ENCODE data around the gene PAXX. TPM values are rescaled to one million over a fixed set of nuclear protein-coding genes. Genes with fewer than 3 reads are reported as not detected.

Gene PAXX
- total RNA-seq, 1 donor from 2014 or later, result 70.1 TPM

- no peak for TF ChIP-seq CTCF (conservative IDR thresholded peaks at IDR 0.05; ENCODE audit: low read depth, low read length)
- DNase-seq (ENCODE audit: low read depth), result no peak
- no peak overlapping the region for H3K4me3 ChIP-seq (ENCODE audit: low read depth, low read length)
Observed at GRCh38 chr9:137011156-137011555, 18.9 kb downstream of the PAXX start.

DNA sequence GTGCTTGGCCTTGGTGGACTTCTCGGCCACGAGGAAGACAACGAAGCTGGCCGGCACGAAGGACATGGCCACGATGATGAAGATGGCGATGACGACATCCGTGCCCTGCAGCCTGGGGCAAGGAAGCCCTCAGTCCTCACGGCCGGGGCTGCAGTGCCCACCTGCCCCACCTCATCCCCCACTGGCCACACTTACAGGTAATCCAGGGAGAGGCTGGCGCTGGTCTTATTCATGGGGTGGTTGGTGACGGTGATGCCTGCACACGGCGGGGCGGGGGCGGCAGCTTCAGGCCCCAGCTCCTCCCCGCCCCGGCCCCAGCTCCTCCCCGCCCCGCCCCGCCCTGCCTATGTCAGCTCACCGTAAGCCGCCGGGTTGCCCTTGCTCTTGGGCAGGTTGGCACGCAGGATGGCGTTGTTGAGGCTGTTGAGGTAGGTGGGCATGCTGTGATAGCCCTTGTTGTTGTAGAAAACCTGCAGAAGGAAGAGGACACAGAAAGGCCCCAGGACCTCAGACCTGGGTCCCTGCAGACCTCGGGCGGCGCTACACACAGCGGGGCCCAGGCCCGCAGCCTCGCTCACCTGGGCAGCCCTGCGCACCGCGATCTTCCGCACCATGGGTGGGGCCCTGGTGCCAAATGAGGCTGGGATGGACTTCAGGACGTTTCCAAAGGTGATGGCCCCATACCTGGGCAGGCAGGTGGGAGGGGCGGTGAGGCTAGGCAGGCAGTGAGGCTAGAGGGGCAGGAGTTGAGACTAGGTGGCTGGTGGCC, 19.9 kb downstream of the PAXX start:
- no peak overlapping the region for H3K4me3 ChIP-seq (ENCODE audit: low read depth, low read length)
- no peak for TF ChIP-seq CTCF (conservative IDR thresholded peaks at IDR 0.05; ENCODE audit: low read depth, low read length)
- no peak for DNase-seq (ENCODE audit: low read depth)

GRCh38 chr9:137012694-137013570, 20.7 kb downstream of the PAXX start:
- no peak for DNase-seq (ENCODE audit: low read depth)
- H3K4me3 ChIP-seq (ENCODE audit: low read depth, low read length), result no peak overlapping the region
- no peak for TF ChIP-seq CTCF (conservative IDR thresholded peaks at IDR 0.05; ENCODE audit: low read depth, low read length)

DNA sequence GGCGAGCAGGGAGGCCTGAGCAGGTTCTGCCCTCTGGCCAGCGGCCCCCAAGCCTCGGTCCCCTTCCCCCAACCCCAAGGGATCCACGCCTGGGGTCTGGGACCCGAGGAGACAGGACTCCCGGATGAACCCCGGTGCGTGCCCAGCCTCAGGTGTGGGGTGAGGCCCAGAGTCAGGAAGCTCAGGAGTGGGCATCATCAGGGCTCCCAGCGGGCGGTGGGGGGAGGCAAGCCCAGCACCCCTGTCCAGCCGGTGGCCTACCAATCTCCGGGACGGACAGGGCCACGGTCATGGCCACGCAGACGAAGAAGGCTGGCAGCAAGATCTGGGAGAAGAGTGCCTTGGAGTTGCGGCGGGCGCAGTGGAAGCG, 21.3 kb downstream of the PAXX start:
- H3K4me3 ChIP-seq (ENCODE audit: low read depth, low read length), result no peak overlapping the region
- TF ChIP-seq CTCF (conservative IDR thresholded peaks at IDR 0.05; ENCODE audit: low read depth, low read length), result no peak
- no peak for DNase-seq (ENCODE audit: low read depth)

DNA sequence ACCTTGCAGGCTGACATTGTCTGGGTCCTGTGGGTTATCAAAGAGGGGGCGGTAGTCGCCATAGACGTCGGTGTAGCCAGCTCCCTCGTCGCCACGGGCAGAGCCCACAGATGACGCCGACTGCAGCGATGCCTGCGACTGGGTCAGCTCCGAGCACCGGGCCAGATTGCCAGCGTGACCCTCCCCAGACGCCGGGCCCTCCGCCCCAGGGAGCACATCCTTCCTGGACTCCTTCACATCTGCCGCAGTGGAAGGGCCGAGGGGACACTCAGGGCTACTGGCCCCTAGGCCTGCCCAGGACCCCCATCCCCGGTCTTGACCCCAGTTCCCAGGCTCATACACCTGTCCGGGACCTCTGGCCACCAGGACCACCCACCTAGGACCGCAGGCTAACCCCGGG, 21.9 kb downstream of the PAXX start:
- no peak overlapping the region for H3K4me3 ChIP-seq (ENCODE audit: low read depth, low read length)
- TF ChIP-seq CTCF (conservative IDR thresholded peaks at IDR 0.05; ENCODE audit: low read depth, low read length), result no peak
- no peak for DNase-seq (ENCODE audit: low read depth)

- no peak for TF ChIP-seq CTCF (conservative IDR thresholded peaks at IDR 0.05; ENCODE audit: low read depth, low read length)
- DNase-seq (ENCODE audit: low read depth), result no peak
- no peak overlapping the region for H3K4me3 ChIP-seq (ENCODE audit: low read depth, low read length)
Observed at GRCh38 chr9:137014776-137015539, 22.7 kb downstream of the PAXX start.

All from epithelial cell of proximal tubule (primary cell).